PC-9 (cell line): ENCODE data around the gene CCDC154.

Experiments
- EZH2 ChIP-seq: fragments of 200-600 bp; sonication (generic); IDR thresholded peaks from 2 replicates; pipeline ENCODE4 v1.8.0; 2017; ENCODE audit warnings: antibody characterized with exemption, low read depth
- TF ChIP-seq, protein P1 (sequence below): fragments of 200-600 bp; sonication (generic); conservative IDR thresholded peaks from 2 replicates; pipeline ENCODE4 v1.6.1; 2017; ENCODE audit warnings: mixed run types, antibody characterized with exemption, mild to moderate bottlenecking, moderate library complexity

DNA sequence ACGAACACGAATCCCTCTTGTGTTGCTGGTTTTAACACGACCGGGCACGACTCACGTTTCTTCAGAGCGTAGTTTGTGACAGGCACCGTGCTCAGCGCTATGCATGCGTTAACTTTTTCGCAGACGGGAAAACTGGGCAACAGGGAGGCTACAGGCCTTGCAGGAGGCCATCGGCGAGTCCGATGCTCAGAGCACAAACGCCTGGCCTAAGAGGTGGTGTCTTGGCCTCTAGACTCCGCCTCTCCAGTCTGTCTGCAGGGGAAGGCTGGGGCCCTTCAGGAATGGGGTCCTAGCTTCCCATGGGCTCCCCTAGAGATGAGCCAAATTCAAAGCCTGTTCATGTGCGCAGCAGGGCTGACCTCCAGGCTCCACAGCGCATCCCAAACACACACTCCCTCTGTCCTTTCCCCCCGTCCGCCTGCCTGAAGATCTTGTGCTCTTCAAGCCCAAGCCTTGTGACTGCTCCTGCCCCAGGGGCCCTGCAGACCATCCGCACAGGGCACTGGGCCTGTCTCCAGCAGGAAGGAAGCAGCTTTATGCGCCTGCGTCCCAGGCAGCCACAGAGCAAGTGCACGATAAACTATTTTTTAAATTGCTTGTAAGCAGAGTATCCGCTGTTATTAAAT, 27.3 kb upstream of the CCDC154 start:
- TF ChIP-seq, protein P1, sequence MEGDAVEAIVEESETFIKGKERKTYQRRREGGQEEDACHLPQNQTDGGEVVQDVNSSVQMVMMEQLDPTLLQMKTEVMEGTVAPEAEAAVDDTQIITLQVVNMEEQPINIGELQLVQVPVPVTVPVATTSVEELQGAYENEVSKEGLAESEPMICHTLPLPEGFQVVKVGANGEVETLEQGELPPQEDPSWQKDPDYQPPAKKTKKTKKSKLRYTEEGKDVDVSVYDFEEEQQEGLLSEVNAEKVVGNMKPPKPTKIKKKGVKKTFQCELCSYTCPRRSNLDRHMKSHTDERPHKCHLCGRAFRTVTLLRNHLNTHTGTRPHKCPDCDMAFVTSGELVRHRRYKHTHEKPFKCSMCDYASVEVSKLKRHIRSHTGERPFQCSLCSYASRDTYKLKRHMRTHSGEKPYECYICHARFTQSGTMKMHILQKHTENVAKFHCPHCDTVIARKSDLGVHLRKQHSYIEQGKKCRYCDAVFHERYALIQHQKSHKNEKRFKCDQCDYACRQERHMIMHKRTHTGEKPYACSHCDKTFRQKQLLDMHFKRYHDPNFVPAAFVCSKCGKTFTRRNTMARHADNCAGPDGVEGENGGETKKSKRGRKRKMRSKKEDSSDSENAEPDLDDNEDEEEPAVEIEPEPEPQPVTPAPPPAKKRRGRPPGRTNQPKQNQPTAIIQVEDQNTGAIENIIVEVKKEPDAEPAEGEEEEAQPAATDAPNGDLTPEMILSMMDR, result no peak
- TF ChIP-seq EZH2, result no peak
